ENCODE measurements around the gene TAGLN2. TPM values are rescaled to one million over a fixed set of nuclear protein-coding genes. Genes with fewer than 3 reads are reported as not detected.

The TAGLN2 gene
- total RNA-seq, 1 donor from 2014 or later = 138 TPM

DNA sequence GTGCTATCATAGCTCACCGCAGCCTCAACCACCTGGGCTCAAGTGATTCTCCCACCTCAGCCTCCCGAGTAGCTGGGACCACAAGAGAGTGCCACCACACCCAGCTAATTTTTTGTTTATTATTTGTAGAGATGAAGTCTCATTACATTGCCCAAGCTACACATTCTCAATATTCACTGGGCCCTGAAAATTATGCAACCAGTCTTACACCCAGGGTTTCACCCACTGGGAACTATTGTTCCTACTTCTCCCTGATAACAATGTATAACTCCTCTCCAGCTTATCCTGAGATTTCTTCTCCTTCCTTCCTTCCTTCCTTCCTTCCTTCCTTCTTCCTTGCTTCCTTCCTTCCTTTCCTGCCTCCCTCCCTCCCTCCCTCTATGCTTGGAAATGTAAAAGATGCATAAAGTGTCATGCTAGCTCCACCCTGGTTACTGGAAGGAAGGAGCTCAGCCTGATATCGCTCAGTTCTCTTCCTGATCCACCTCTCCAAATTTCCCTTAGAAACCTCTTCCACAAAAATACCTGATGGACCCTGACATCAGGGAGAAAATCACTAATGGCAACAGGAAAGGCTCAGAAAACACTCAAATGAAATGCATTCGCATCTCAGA is 51.7 kb downstream of the TAGLN2 start:
- no peak overlapping the region for H3K4me3 Mint-ChIP-seq
- TF ChIP-seq, protein P1, sequence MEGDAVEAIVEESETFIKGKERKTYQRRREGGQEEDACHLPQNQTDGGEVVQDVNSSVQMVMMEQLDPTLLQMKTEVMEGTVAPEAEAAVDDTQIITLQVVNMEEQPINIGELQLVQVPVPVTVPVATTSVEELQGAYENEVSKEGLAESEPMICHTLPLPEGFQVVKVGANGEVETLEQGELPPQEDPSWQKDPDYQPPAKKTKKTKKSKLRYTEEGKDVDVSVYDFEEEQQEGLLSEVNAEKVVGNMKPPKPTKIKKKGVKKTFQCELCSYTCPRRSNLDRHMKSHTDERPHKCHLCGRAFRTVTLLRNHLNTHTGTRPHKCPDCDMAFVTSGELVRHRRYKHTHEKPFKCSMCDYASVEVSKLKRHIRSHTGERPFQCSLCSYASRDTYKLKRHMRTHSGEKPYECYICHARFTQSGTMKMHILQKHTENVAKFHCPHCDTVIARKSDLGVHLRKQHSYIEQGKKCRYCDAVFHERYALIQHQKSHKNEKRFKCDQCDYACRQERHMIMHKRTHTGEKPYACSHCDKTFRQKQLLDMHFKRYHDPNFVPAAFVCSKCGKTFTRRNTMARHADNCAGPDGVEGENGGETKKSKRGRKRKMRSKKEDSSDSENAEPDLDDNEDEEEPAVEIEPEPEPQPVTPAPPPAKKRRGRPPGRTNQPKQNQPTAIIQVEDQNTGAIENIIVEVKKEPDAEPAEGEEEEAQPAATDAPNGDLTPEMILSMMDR (conservative IDR thresholded peaks at IDR 0.05) = no peak
- H3K27me3 Mint-ChIP-seq = peaks cover 24% of the 10 kb centered on the region
- H3K9me3 Mint-ChIP-seq = no peaks in the 10 kb centered on the region
- no peak for DNase-seq (ENCODE audit: extremely low spot score, unreplicated experiment)
- no peak overlapping the region for H3K27ac Mint-ChIP-seq
- no peaks in the 10 kb centered on the region for H3K4me1 Mint-ChIP-seq (ENCODE audit: unreplicated experiment)
- no peaks in the 10 kb centered on the region for H3K36me3 Mint-ChIP-seq

DNA sequence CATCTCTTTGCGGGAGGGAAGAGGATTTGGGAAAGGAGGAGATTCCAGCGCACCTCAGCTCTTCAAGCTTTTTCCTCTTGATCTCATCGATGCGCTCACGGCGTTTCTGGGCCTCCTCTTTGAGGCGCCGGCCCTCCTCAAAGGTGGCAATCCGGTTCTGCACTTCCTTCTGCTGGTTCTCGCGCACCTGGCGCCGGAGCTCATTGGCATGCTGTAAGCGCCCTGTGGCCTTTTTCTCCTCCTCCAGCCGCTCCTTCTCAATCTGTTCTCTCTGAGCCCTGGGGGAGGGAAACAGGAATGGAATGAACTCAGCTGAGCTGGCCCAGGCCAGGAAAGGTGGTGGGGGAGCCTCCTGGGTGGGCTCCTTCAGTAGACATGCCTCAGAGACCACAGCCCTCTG is 52.4 kb downstream of the TAGLN2 start:
- no peaks in the 10 kb centered on the region for H3K4me1 Mint-ChIP-seq (ENCODE audit: unreplicated experiment)
- peaks cover 24% of the 10 kb centered on the region for H3K27me3 Mint-ChIP-seq
- H3K9me3 Mint-ChIP-seq = no peaks in the 10 kb centered on the region
- TF ChIP-seq, protein P1 (conservative IDR thresholded peaks at IDR 0.05) = no peak
- DNase-seq (ENCODE audit: extremely low spot score, unreplicated experiment) = no peak
- H3K4me3 Mint-ChIP-seq = no peak overlapping the region
- H3K27ac Mint-ChIP-seq = no peak overlapping the region
- no peaks in the 10 kb centered on the region for H3K36me3 Mint-ChIP-seq

DNA sequence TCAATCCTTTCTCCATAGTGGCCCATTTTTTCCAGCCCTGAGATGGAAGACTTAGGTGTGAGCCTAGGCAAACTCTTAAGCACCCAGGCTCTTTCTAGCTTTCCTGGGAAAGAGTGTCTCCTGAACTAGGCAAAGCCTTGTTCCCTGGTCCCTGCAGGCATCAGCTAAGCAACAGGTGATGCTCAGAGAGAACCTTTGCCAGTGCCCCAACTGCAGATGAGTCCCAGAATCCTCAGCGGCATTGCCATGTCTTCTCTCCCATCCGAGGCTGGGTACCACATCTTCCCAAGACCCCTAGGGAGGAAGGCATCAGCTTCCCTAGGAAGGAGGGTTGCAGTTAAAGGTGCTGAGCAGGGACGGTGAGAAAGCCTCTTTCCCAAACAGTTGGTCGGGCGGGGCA is 54.6 kb downstream of the TAGLN2 start:
- Mint-ChIP-seq H3K36me3 (no peaks in the 10 kb centered on the region), H3K9me3 (no peaks in the 10 kb centered on the region), H3K27me3 (peaks cover 28% of the 10 kb centered on the region), H3K27ac (no peak overlapping the region), H3K4me3 (no peak overlapping the region), H3K4me1 (ENCODE audit: unreplicated experiment) (no peaks in the 10 kb centered on the region)
- DNase-seq (ENCODE audit: extremely low spot score, unreplicated experiment) = no peak
- TF ChIP-seq, protein P1 (conservative IDR thresholded peaks at IDR 0.05) = no peak

DNA sequence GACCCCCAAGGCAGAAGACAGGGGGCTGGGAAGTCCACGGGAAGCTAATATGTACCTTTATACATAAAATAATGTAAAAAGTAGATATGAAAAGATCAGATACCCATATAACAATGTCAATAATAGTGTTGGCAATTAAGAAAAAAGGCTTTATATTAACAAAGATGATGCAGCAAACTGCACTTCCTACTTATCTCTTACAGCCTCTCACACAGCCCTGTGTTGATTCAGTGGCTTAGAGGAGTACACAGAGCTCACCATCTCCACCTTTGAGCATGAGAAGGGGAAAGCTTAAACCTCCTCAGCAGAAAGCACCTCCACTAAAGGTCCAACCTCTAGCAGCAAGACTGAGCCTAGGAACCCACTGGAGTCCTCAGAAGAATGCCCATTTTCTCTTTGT is 55.7 kb downstream of the TAGLN2 start:
- Mint-ChIP-seq H3K27ac (no peak overlapping the region), H3K36me3 (no peaks in the 10 kb centered on the region), H3K27me3 (peaks cover 32% of the 10 kb centered on the region), H3K4me3 (no peak overlapping the region), H3K9me3 (no peaks in the 10 kb centered on the region), H3K4me1 (ENCODE audit: unreplicated experiment) (no peaks in the 10 kb centered on the region)
- no peak for DNase-seq (ENCODE audit: extremely low spot score, unreplicated experiment)
- TF ChIP-seq, protein P1 (conservative IDR thresholded peaks at IDR 0.05) = no peak

DNA sequence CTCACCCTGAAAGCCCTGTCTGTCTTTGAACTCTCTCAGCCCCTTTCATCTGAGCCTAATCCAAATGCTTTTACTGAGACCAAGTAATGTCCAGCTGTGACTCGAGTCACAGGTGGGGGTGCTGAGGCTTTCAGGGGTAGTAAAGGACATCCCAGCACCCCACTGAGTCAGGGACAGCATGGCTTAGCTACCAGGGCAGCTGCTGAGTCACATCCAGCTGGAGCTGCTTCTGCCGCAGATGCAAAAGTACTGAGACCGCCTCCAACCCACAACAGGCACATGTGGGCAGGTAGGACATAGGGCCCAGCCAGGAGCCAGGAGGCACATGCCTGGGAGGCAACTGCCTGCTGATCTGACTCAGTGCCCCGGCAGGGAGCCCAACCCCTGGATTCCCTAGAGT is 56.1 kb downstream of the TAGLN2 start:
- no peak overlapping the region for H3K4me3 Mint-ChIP-seq
- no peak for DNase-seq (ENCODE audit: extremely low spot score, unreplicated experiment)
- no peak overlapping the region for H3K27ac Mint-ChIP-seq
- H3K27me3 Mint-ChIP-seq = peaks cover 34% of the 10 kb centered on the region
- TF ChIP-seq, protein P1 (conservative IDR thresholded peaks at IDR 0.05) = no peak
- H3K4me1 Mint-ChIP-seq (ENCODE audit: unreplicated experiment) = no peaks in the 10 kb centered on the region
- H3K9me3 Mint-ChIP-seq = no peaks in the 10 kb centered on the region
- H3K36me3 Mint-ChIP-seq = no peaks in the 10 kb centered on the region

DNA sequence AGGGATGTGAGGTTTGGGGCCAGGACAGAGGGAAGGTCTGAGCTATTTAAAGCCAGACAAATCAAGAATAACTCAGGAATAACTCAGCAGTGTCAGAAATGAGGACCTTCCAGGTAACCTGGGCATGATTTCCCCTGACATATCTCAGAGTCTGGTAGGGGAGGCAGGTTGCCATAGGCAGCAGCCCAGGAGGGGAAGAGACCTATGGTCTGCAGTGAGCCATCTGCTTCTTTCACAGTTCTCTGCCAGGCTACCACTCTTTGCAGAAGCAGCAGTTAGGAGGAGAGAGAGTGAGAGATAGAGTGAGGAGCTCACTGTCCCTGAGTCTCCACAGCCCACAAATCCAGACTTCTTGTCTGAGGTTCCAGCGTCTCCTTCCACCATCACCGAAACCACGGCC is 56.5 kb downstream of the TAGLN2 start:
- H3K27ac Mint-ChIP-seq = no peak overlapping the region

More for the DNA sequence above, 56.5 kb downstream of the TAGLN2 start:
- TF ChIP-seq, protein P1 (conservative IDR thresholded peaks at IDR 0.05) = no peak
- H3K36me3 Mint-ChIP-seq = no peaks in the 10 kb centered on the region
- peaks cover 32% of the 10 kb centered on the region for H3K27me3 Mint-ChIP-seq
- no peaks in the 10 kb centered on the region for H3K4me1 Mint-ChIP-seq (ENCODE audit: unreplicated experiment)
- no peak for DNase-seq (ENCODE audit: extremely low spot score, unreplicated experiment)
- H3K9me3 Mint-ChIP-seq = no peaks in the 10 kb centered on the region
- no peak overlapping the region for H3K4me3 Mint-ChIP-seq
